ENCODE results near the gene PACS1. TPM values are rescaled to one million over a fixed set of nuclear protein-coding genes. Genes with fewer than 3 reads are reported as not detected.

The PACS1 gene
- total RNA-seq, 4 donors from 2014 or later = 32.0 to 62.7 (median 51.8) TPM

GRCh38 chr11:66288671-66289547 lies 218.8 kb downstream of the PACS1 start, which contains the start of gene YIF1A:
YIF1A (minus strand) TSS chr11:66289143; CDS start chr11:66288985, 158 bp downstream.
- peak in 2 of 5 experiments; percentile 32 to 63 for TF ChIP-seq CTCF (IDR thresholded peaks at IDR 0.05)
- peak; percentile 75 to 96 for TF ChIP-seq EP300 (IDR thresholded peaks at IDR 0.05)
- TF ChIP-seq POLR2A (IDR thresholded peaks at IDR 0.05) = peak; percentile 93 to 97
- DNase-seq (ENCODE audit: low spot score in 2 of 2) = peak; percentile 95 to 97
- Histone ChIP-seq H3K27me3 (peaks cover 0 to 30% of the 10 kb centered on the region in 2 donors), H3K9me3 (no peaks in the 10 kb centered on the region), H3K36me3 (peaks cover 0 to 27% (median 0%) of the 10 kb centered on the region in 3 donors), H3K4me3 (peak within 1 kb of the TSS; percentile 65 to 88 (median 83)), H3K4me1 (peaks cover 0 to 61% (median 25%) of the 10 kb centered on the region in 4 donors), H3K27ac (peak within 1 kb of the TSS; percentile 90 to 97 (median 96))
- WGBS, 2 donors = 1% methylated on average over 28 to 63 of the region's 87 CpGs

- H3K9me3 ChIP-seq = no peaks in the 10 kb centered on the region
- H3K27me3 ChIP-seq = peaks cover 0 to 37% of the 10 kb centered on the region in 2 donors
- WGBS, 2 donors = 10% methylated on average over 34 to 35 of the region's 36 CpGs
- peak overlapping the region; percentile 90 to 97 (median 94) for H3K27ac ChIP-seq
- peak overlapping the region; percentile 63 to 88 (median 83) for H3K4me3 ChIP-seq
- TF ChIP-seq EP300 (IDR thresholded peaks at IDR 0.05) (no peak), POLR2A (IDR thresholded peaks at IDR 0.05) (no peak), CTCF (IDR thresholded peaks at IDR 0.05) (no peak)
- H3K36me3 ChIP-seq = peaks cover 0 to 19% (median 0%) of the 10 kb centered on the region in 3 donors
- DNase-seq (ENCODE audit: low spot score in 2 of 2) = peak; percentile 43 to 64
- peaks cover 0 to 60% (median 25%) of the 10 kb centered on the region in 4 donors for H3K4me1 ChIP-seq
These were observed 219.7 kb downstream of the PACS1 start for GRCh38 chr11:66289548-66290329.

- 73% methylated on average over 2 of the region's 2 CpGs for WGBS, 2 donors
- DNase-seq (ENCODE audit: low spot score in 2 of 2) = no peak
- no peak overlapping the region for H3K4me3 ChIP-seq
- H3K4me1 ChIP-seq = peaks cover 0 to 55% (median 25%) of the 10 kb centered on the region in 4 donors
- H3K27ac ChIP-seq = no peak overlapping the region
- peaks cover 0 to 13% (median 0%) of the 10 kb centered on the region in 3 donors for H3K36me3 ChIP-seq
- TF ChIP-seq EP300 (IDR thresholded peaks at IDR 0.05) (no peak), POLR2A (IDR thresholded peaks at IDR 0.05) (no peak), CTCF (IDR thresholded peaks at IDR 0.05) (no peak)
- peaks cover 0 to 37% of the 10 kb centered on the region in 2 donors for H3K27me3 ChIP-seq
- H3K9me3 ChIP-seq = no peaks in the 10 kb centered on the region
These were observed 220.2 kb downstream of the PACS1 start for GRCh38 chr11:66290330-66290621.

GRCh38 chr11:66291303-66291705 lies 221.2 kb downstream of the PACS1 start:
- Histone ChIP-seq H3K4me1 (peaks cover 0 to 45% (median 25%) of the 10 kb centered on the region in 4 donors), H3K4me3 (no peak overlapping the region), H3K9me3 (no peaks in the 10 kb centered on the region), H3K27ac (no peak overlapping the region), H3K36me3 (peaks cover 0 to 5% (median 0%) of the 10 kb centered on the region in 3 donors), H3K27me3 (peaks cover 0 to 37% of the 10 kb centered on the region in 2 donors)
- DNase-seq (ENCODE audit: low spot score in 2 of 2) = no peak
- WGBS, 2 donors = 19% methylated on average over 9 to 16 of the region's 16 CpGs
- no peak for TF ChIP-seq EP300 (IDR thresholded peaks at IDR 0.05)
- TF ChIP-seq POLR2A (IDR thresholded peaks at IDR 0.05) = no peak
- TF ChIP-seq CTCF (IDR thresholded peaks at IDR 0.05) = no peak
